Measurements from ENCODE around the gene ATG7. TPM values are rescaled to one million over a fixed set of nuclear protein-coding genes. Genes with fewer than 3 reads are reported as not detected.

ATG7 gene
- total RNA-seq, 1 donor from 2014 or later: 47.6 TPM

DNA sequence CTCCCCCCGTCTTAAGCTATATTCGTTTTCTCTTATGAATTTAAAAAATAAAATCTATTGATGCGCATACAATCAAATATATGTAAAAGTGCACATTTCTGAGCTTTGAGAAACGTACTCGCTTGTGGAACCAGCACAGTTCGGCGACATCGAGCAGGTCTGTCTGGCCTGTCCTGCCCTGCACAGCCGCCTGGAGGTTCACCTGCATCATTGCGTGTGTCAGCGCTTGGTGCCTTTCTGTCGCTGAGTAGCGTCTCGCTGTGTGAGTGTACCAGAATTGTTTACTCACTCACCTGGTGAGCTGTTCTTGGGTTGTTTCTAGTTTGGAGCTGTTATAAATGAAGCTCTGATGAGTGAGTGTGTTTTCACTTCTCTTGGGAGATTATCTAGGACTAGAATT is 267.5 kb downstream of the ATG7 start:
- no peak for DNase-seq

- DNase-seq: no peak
These were observed 269.4 kb downstream of the ATG7 start for GRCh38 chr3:11541321-11542303.

DNA sequence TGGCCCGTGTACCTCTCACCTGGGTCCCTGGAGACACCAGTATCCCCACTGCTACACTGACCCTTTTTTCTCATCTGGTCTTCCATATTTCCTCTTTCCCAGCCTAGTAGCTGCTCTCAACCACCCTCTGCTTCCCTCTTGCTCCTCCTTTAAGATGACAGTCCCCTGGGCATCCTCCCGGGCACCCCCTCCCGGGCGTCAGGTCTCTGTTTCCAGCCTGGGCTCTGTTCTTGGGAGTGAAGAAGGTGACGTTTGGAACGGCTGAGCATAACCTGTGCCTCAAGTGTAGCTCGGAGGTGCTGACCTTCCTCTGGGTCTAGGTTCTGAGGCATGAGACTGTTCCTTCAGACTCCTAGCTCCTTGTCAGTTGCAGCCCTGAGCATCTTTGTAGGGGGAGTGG is 270.4 kb downstream of the ATG7 start:
- no peak for DNase-seq

DNA sequence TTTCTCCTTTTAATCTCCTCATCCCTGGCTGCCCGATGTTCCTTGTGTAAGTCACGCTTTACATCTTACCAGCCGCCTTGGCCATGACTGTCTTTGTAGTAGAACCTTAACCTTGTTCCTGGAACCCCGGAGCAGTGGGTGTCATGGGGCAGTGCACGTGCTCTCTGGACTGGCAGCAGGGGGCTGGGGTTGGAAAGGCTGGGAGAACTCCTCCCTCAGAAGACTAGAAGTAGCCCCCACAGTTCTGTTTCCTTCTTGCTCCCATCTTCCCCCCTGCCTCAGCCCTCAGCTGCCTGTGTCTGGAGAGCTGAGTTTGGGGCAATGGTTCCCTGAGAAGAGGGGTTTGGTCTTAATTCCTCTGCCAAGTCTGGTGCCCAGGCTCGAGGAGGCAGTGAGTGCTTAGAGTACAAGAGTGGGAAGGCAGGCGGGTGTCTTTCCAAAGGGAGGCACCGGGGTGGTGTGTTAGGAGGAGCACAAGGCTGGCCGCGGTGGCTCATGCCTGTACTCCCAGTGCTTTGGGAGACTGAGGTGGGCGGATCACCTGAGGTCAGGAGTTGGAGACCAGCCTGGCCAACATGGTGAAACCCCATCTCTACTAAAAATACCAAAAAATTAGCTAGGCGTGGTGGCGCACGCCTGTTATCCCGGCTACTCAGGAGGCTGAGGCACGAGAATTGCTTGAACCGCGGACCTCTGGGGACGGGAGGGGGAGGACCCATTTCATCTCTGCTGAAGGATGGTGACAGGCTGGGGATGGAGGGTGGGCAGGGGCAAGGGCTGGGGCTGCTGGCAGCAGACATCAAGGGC is 271.1 kb downstream of the ATG7 start:
- no peak for DNase-seq

DNA sequence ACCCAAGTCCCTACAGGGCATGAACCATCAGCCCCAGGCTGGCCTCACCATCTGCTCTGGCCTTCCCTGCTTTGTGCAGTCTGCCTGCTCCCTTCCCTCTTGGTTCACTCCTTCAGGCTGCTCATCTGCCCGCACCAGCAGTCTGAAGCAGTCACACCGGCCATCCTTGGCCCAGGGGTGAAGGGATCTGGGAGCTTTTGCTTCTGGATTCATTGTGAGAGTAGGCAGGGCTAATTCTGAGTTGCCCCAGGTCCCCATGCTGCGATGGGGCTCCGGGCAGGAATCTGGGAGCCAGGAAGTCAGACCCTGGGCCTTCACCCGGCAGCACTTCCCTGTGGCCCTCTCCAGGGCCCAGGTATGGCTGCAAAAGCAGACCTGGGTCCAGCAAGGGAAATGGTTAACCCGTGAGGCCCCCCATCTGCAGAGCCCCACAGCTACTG is 271.8 kb downstream of the ATG7 start:
- DNase-seq: no peak

DNA sequence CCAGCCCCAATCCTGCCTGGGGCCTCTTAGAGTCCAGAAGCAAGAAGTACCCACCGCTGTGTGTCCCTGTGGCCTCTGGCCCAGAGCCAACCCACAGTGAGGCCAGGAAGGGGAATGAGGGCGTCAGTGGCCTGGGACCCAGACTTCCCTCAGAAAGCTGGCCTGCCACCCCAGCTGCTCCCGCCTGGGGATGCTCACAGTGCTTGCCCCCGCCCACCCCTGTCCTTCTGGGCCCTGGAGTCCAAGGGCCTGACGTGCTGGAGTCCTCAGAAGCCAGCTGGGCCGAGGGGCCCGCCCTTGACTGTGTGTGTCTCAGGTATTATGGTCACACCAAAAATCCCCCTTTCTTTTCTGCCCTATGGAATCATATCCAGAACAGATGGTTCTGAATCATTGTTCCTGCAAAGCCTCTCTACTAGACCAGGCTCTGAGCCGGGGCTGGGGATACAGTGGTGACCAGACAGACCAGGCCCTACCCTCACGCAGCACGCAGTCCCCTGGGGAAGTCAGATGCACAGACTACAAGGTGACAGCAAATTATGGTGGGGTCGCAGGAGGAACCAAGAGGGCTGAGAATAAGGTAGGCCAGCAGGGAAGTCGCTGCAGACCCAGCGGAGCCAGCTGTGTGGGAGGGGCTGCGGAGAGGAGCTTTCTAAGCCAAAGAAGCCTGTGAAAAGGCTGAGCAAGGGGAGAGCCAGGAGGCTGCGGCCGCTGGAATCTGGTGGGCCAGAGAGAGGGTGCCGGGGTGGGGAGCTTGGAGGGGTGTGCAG is 272.4 kb downstream of the ATG7 start:
- no peak for DNase-seq

DNA sequence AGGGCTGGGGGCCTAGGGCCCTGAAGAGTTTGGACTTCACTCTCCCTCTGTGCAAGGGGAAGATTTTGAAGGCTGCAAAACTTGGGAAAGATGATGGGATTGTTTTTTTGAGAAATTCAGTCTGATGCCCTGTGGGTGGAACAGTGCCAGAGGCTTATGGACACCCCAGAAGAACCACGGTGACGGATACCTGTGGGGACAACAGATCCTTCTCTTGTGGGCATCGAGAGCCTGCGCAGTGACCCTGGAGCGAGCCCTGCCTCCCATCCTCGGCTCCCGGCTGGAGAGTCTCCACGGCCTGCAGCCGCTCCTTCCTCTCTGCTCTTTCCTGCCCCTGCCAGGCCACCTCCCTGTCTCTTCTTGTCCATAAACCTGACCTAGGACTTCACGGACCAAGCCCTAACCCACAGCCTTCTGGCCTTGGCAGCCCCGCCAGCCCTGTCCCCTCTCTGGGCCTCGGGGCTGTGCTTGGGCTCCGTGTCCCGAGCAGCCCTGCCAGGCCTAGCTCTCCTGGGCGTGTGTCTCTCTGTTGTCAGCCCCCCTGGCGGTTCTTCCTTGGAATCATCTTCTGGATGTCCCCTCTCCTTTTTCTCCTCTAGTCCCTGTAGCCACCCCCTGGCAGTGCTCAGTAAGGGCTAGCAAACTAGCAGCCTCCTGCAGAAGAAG is 273.1 kb downstream of the ATG7 start:
- no peak for DNase-seq

DNA sequence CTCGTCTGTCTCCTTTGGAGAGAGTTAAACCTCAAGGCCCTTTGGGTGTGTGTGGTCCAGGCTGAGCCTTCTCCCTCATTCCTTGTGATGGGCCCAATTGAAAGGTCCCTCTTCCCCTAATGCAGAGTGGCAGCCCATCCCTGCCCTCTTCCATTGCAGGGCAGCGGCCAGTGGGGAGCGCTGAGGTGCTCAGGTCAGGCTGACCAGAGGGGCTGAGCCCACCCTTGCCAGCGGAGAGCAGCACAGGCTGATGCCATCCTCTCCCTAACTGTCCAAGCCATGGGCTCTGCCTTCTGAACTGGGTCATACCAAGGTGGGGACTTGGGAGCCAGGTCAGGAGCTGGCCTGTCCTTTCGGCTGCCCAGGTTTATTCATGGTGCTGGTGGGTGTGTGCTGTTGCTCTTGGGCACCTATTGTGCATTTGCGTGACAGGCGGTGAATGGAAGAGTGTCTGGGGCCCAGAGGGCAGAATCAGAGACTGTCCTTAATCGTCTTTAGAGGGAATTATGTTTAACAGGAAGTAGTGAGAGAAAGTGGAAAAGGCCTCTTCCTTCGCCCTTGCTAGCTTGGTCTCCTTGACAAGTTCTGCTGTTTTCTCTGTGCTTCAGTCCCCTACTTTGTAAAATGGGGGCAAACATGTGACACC is 274.6 kb downstream of the ATG7 start:
- DNase-seq: no peak

DNA sequence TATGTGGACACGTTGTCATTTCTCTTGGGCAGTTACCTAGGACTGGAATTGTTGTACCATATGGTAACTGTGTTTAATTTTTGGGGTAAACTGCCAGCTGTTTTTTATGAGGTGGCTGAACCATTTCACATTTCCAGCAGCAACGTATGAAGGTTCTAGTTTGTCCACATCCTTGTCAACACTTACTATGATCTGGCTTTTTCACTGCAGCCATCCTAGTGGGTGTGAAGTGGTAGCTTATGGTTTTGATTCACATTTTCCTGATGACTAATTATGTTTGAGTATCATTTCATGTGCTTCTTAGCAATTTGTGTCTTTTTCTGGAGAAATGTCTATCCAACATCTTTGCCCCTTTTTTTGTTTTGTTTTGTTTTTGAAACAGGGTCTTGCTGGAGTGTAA is 275.3 kb downstream of the ATG7 start:
- no peak for DNase-seq

DNA sequence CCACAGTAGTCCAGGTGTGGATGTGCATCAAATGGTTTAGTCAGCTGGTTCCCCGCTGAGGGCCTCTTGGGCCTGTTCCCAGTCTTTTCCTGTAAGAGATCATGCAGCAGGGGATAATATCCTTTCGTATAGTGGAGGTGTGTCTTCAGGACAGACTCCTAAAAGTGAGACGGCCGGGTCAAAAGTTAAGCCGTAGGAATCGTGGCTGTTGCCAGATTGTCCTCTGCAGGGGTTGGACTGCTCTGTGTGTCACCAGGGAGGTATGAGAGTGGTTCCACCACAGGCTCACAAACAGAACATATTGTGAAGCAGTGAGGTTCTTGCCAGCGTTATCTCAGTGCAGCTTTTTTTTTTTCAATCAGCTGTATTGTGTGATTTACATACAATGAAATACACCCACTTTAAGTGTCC is 276.5 kb downstream of the ATG7 start:
- peak; percentile 22 for DNase-seq

- no peak for DNase-seq
These were observed 277.5 kb downstream of the ATG7 start for GRCh38 chr3:11549580-11550140.

DNA sequence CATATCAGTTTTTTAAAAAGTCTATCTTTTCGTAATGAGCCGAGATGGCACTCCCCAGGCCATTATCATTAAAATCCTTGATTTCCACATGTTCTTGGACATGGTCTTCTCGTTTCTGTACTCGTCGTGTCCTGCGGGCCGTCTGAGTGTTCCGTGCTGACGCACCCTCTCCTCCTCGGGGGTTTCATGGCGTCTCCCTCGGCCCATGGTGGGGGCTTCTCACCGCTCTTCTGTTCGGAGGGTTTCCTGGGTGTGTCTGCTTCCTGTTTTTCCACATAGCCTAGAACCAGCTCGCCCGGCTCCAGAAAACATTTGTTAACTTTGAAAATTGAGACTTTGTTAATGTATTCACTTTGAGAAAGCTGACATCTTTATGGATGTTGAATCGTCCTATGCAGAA is 278.8 kb downstream of the ATG7 start:
- DNase-seq: peak; percentile 80

DNA sequence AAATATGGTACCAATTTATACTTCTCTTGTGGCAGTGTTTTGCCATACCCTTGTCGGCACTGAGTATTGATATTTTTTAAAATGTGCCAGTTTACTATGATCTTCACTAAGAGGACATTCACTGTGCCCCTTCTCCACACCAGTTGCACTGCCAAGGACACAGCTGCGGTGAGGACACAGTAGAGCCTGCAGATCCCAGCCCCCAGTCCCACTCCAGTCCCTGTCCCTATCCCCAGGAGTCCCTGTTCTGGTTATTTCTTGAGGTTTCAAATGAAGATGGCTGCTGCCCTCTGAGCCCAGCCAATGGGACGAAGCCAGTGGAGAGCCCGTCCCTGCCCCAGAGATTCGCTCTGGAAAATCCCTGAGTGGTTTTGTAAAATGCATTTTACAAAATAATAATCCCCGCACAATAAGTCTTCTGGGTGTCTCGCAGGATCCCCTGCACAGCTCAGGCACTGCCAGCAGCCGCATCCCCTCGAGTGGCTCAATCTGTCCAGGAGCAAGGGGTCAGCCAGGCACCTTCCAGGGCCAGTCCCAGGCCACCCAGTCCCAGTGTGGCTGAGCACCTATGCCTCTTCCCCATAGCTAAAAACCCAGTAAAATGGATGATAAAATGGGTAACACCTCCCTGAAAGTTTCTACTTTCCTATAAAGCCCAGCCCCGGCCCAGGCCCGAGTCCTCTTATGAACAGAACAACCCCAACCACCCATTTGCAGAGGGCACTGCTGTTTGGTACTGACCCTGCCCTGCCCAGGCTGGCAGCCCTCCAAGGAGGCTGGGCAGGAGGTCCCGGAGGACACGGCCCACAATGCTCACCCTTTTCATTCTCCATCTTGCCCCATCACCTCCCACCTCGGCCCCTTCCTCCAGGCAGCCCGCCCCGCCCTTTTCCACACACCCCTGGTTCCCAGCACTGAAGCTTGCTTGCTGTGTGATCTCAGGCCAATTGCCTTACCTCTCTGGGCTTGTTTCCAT is 280.4 kb downstream of the ATG7 start:
- DNase-seq: no peak

- no peak for DNase-seq
These were observed 281.4 kb downstream of the ATG7 start for GRCh38 chr3:11553436-11554235.

DNA sequence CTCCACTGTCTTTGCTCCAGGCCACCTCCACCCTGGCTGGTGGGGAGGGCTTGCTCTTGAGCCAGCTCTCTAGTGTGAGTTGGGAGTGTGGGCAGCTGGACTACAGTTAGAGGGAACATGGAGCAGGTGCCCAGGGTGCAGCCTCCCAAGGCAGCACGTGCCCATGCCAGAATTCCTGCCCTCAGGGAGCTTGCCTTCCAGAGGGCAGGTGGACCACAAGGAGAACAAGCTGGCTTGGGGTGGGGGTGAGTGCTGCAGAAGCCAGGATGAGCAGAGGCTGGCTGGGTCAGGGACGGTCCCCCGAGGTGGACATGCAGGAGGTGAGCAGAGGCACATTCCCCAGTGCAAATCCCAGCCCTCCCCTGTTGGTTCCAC is 282.0 kb downstream of the ATG7 start:
- no peak for DNase-seq

- DNase-seq: no peak
These were observed 282.5 kb downstream of the ATG7 start for GRCh38 chr3:11554666-11555065.

DNA sequence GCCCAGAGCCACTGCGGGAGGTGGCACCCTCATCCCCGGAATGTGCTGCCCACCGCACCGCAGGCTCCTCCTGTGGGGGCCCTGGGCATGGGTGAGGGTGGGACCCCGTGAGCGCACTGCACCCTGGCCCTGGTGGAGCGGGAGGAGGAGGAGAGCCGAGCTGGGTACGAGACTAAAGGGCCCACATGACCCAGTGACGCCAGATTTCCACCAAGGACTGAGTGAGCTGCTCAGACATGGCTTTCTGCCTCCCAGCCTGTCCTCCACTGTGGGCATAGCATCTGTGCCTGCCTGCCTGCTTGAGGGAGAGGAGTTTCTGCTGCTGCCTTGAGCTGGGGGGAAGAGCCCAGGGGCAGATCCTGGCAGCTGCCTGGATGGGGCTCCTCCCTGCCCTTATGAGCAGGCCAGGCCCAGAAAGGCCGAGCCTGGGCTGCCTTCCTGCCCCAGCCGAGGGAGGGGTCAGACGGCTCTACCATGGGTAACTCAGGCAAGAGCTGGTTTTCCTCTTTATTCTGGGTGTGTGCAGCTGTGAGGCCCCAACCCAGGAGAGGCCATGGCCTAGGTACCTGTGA is 283.1 kb downstream of the ATG7 start:
- no peak for DNase-seq

DNA sequence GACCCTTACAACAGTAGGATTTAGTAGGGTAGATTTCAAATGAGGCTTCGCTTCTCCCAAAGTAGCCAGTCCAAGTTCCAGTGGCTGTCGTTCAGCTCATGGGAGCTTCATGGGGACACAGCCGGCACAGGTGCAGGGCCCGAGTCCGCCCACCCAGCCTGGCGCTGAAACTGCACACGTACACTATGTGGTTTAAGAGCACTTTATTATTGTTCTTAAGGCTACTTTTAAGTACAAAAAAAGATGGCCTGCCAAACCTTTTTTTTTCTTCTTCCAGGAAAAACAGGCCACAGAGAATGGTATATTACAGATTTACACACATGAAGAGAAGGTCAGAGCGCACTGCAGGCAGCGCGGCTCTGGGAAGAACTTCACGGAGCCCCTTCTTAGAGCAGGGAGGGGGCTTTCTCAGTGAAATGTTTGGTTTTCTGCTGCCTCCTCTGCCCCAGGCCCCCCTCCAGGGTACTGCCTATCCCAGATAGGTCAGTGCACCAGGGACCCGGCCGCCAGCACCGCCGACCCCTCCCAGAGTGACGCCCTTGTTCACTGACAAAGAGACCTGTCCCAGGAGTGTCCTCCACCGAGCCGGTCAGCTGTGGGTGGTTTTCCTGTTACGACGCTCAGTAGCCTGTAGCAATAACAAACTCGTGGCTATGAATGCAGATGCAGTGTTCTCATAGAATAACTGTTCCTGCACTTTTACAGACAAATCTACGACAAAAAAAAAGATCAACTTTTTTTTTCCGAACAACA is 283.9 kb downstream of the ATG7 start:
- no peak for DNase-seq
